Liver (tissue), 3 donors: ENCODE results near the gene IFITM10.
"Not testable (repeated sequence)": the region's sequence is repeated elsewhere in the genome, so short reads cannot be mapped to it uniquely, and the experiment has no call there.

Experiments
- CTCF ChIP-seq: fragments of 150-350 bp; IDR thresholded peaks from 2 replicates; pipeline ENCODE4 v1.5.1; 2017; ENCODE audit warnings: improper control_type of control experiment, low read depth, low read length; ENCODE audit not compliant: missing input control
- EGR1 ChIP-seq, 2 donors: IDR thresholded peaks; 2 replicates each; pipeline ENCODE4 v1.6.1; 2016 to 2018; ENCODE audit warnings: antibody characterized with exemption in 2 of 2, low read depth in 2 of 2
- MAX ChIP-seq: IDR thresholded peaks from 2 replicates; pipeline ENCODE4 v1.6.1; 2016; ENCODE audit warnings: antibody characterized with exemption
- RAD21 ChIP-seq, 2 donors: IDR thresholded peaks; 2 replicates each; pipeline ENCODE4 v1.6.1; 2016; ENCODE audit warnings: antibody characterized with exemption in 2 of 2, mild to moderate bottlenecking in 2 of 2
- SP1 ChIP-seq: IDR thresholded peaks from 2 replicates; pipeline ENCODE4 v1.6.1; 2018; ENCODE audit warnings: antibody characterized with exemption, mild to moderate bottlenecking
- YY1 ChIP-seq: IDR thresholded peaks from 2 replicates; pipeline ENCODE4 v1.6.1; 2016; ENCODE audit warnings: antibody characterized with exemption, mild to moderate bottlenecking
- donor health status: healthy.
- donor health status: healthy.

DNA sequence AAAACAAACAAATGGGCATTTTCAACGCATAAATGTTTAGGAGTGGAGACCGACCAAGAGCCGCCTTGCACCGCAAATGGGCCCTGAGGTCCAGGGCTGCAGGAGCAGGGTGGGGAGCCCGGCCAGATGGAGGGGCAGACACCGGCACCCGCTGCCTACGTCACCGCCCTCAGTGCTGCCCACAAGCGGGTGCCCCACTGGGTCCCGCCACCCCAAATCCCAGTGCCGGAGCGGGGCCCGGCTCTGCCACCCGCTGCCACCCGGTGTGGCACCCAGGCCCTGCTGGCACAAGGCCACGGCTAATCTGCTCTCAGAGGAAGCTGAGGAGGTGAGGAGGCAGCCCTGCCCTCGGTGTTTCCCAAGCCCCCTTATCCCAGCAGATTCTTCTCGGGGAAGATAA lies 67.2 kb downstream of the IFITM10 start:
- not testable (repeated sequence) for TF ChIP-seq CTCF; SP1; YY1; EGR1 (IDR thresholded peaks at IDR 0.05; ENCODE audit: low read depth in 2 of 2); MAX; RAD21 (IDR thresholded peaks at IDR 0.05)
